ENCODE data around the gene ELMO2.

GRCh38 chr20:46423342-46423741 is 16.9 kb upstream of the ELMO2 start:
- TF ChIP-seq CTCF (IDR thresholded peaks at IDR 0.05; ENCODE audit: low read depth, low read length) (no peak), POLR2A (IDR thresholded peaks at IDR 0.05; ENCODE audit: extremely low read depth, insufficient read length) (no peak), MYC (IDR thresholded peaks at IDR 0.05; ENCODE audit: low read depth, low read length) (no peak), MAX (IDR thresholded peaks at IDR 0.05; ENCODE audit: low read depth, low read length) (no peak)

Data from NB4 (cell line).